GM12872 (cell line): ENCODE results near the gene ATXN10.

Experiments
- TF ChIP-seq, protein P1 (sequence below): IDR thresholded peaks from 3 replicates; pipeline ENCODE4 v1.5.1; 2011; ENCODE audit warnings: low read depth, mild to moderate bottlenecking, low read length, moderate library complexity; ENCODE audit not compliant: insufficient read depth

ATXN10 gene

GRCh38 chr22:45830531-45831245 is 159.1 kb downstream of the ATXN10 start:
- TF ChIP-seq, protein P1, sequence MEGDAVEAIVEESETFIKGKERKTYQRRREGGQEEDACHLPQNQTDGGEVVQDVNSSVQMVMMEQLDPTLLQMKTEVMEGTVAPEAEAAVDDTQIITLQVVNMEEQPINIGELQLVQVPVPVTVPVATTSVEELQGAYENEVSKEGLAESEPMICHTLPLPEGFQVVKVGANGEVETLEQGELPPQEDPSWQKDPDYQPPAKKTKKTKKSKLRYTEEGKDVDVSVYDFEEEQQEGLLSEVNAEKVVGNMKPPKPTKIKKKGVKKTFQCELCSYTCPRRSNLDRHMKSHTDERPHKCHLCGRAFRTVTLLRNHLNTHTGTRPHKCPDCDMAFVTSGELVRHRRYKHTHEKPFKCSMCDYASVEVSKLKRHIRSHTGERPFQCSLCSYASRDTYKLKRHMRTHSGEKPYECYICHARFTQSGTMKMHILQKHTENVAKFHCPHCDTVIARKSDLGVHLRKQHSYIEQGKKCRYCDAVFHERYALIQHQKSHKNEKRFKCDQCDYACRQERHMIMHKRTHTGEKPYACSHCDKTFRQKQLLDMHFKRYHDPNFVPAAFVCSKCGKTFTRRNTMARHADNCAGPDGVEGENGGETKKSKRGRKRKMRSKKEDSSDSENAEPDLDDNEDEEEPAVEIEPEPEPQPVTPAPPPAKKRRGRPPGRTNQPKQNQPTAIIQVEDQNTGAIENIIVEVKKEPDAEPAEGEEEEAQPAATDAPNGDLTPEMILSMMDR = no peak

GRCh38 chr22:45831394-45831793 is 159.8 kb downstream of the ATXN10 start:
- TF ChIP-seq, protein P1 = peak; percentile 45

DNA sequence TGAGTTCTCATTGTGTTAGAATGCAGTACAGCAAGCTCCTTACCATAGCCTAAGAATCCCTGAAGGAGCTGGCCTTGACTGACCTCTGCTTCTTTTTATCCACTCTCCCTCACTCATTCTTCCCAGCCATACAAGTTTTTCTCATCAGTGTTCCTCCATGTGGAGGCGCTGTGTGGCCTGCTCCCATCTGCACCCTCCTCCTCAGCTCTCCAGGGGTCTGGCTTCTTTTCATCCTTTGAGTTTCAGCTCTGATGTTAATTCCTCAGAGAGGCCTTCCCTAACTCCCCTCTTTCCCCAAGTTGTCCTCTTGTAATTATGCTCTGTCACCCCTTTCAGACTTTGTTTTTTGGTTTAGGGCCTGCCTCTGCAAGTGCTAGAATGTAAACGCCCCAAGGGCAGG is 160.5 kb downstream of the ATXN10 start:
- TF ChIP-seq, protein P1 = no peak

GRCh38 chr22:45832959-45833580 is 161.4 kb downstream of the ATXN10 start:
- TF ChIP-seq, protein P1 = no peak

DNA sequence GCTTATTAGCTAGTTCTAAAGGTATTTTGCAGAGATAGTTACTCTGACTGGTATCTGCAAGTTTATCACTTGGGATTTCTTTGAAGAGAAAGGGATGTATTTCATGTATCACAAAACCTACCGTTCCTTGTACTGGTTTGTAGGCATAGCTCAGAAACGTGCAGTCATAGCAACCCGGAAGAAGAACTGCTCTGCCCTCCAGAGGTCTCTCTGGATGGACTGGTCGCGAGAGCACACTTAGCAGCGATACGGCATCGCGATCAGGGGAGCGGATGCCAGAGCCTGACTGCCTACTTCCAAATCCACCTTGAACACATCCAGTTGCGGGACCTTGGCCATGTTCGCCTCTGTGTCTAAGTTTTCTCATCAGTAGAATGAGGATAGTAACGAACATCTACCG is 162.0 kb downstream of the ATXN10 start:
- TF ChIP-seq, protein P1 = no peak

DNA sequence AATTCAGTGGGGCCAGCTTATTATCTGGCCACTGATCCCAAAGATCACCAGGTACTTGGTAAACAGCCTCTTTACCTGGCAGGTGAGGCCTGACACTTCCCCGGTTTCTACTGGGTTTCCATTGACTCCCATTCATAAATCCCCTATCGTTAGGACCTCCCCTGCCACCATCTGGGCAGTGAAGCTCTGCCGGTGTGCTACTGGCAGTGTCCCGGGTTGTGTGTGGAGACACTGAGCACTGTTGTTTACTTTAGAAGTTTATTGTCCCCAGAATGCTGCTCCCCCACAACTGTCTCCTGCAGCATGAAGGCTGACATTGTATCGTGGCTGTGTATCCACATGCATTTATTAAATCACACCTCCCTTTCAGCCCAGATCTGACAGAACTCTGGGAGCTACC is 162.6 kb downstream of the ATXN10 start:
- TF ChIP-seq, protein P1 = no peak

- TF ChIP-seq, protein P1 = no peak
These were observed 163.2 kb downstream of the ATXN10 start for GRCh38 chr22:45834795-45835194.
